Gastroesophageal sphincter (tissue), 4 donors: Measurements from ENCODE around the gene ABCC1. TPM values are rescaled to one million over a fixed set of nuclear protein-coding genes. Genes with fewer than 3 reads are reported as not detected.
A peak's percentile ranks its signal among the peaks of the same experiment; 100 is the strongest.

ENCODE experiments used
- ATAC-seq: fragments of 150-250 bp; one replicate; pipeline ENCODE4 v1.9.1; 2016; ENCODE audit warnings: mild to moderate bottlenecking, moderate library complexity
- H3K27ac ChIP-seq, 4 donors: fragments of 200-600 bp; sonication (generic) in 3 of 4; 1 replicate in 3 of 4; 2 replicates in 1 of 4; pipeline ENCODE4 v1.5.1; 2016 to 2019
- H3K27me3 ChIP-seq: fragments of 200-600 bp; sonication (generic); one replicate; pipeline ENCODE4 v1.5.1; 2019
- H3K36me3 ChIP-seq, 2 donors: fragments of 200-600 bp; sonication (generic); one replicate each; pipeline ENCODE4 v1.5.1; 2019; ENCODE audit warnings: control low read depth in 1 of 2
- H3K4me1 ChIP-seq, 3 donors: fragments of 200-600 bp; sonication (generic); 1 replicate in 2 of 3; 2 replicates in 1 of 3; pipeline ENCODE4 v1.5.1; 2016 to 2019; ENCODE audit warnings: control low read depth in 2 of 3
- H3K4me3 ChIP-seq, 2 donors: fragments of 200-600 bp; sonication (generic); one replicate each; pipeline ENCODE4 v1.5.1; 2019; ENCODE audit warnings: mild to moderate bottlenecking in 1 of 2, moderate library complexity in 1 of 2
- H3K9me3 ChIP-seq, 3 donors: fragments of 200-600 bp; sonication (generic); one replicate each; pipeline ENCODE4 v1.5.1; 2017 to 2019; ENCODE audit warnings: control low read depth in 2 of 3
- EP300 ChIP-seq: sonication (generic); formaldehyde crosslinking; IDR thresholded peaks from one replicate; pipeline ENCODE4 v1.6.1; 2017; ENCODE audit warnings: antibody characterized with exemption, mild to moderate bottlenecking
- POLR2A ChIP-seq, 2 donors: fragments of 450-650 bp; IDR thresholded peaks; one replicate each; pipeline ENCODE4 v1.6.1; 2017; ENCODE audit warnings: antibody characterized with exemption in 2 of 2, mild to moderate bottlenecking in 2 of 2, moderate library complexity in 1 of 2
- POLR2AphosphoS5 ChIP-seq: sonication (generic); formaldehyde crosslinking; IDR thresholded peaks from one replicate; pipeline ENCODE4 v1.6.1; 2017; ENCODE audit warnings: antibody characterized with exemption
- WGBS, 2 donors: methylation state at CpG; one replicate each; pipeline ENCODE4 v1.1.5; 2018; ENCODE audit warnings: low coverage in 1 of 2; 5-methylcytosine and 5-hydroxymethylcytosine counted together
- total RNA-seq, 4 donors: library from RNA; depleted of rRNA; stranded (reverse); fragments of >200 nt; gene quantifications; one replicate each; pipeline ENCODE4 v1.1.0, GENCODE V29; 2016
- TF ChIP-seq, protein P1 (sequence below), 4 experiments: fragments of 200-600 bp in 2 of 4; fragments of 450-650 bp in 2 of 4; sonication (generic) in 1 of 4; IDR thresholded peaks; one replicate each; pipeline ENCODE4 v1.5.1; 2017 to 2019; ENCODE audit warnings: antibody characterized with exemption in 4 of 4, mild to moderate bottlenecking in 2 of 4, moderate library complexity in 2 of 4

ABCC1 gene
- total RNA-seq, 4 donors from 2014 or later: 50.8 to 122 (median 63.1) TPM

DNA sequence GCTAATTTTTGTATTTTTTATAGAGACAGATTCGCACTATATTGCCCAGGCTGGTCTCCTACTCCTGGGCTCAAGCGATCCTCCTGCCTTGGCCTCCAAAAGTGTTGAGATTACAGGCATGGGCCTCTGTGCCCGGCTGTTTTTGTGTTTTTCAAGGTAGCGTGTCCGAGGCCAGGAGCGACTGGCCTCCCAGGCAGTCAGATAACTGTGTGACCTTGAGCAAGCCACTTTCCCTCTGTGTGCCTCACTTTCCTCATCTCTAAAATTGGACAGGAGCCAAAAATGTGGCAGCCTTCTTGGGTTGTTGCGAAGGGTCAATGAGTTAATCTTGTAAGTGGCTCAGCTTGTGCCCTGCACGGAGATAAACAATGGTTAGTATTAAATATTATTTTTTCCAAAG is 2.4 kb downstream of the ABCC1 start:
- WGBS, 2 donors: 68 to 93% methylated on average over 2 to 4 of the region's 8 CpGs
- no peaks in the 10 kb centered on the region for H3K27me3 ChIP-seq
- H3K4me1 ChIP-seq: peaks cover 0 to 77% (median 35%) of the 10 kb centered on the region in 3 donors
- ATAC-seq: no peak
- peak overlapping the region; percentile 74 to 96 for H3K4me3 ChIP-seq
- H3K9me3 ChIP-seq: no peaks in the 10 kb centered on the region
- TF ChIP-seq, protein P1, sequence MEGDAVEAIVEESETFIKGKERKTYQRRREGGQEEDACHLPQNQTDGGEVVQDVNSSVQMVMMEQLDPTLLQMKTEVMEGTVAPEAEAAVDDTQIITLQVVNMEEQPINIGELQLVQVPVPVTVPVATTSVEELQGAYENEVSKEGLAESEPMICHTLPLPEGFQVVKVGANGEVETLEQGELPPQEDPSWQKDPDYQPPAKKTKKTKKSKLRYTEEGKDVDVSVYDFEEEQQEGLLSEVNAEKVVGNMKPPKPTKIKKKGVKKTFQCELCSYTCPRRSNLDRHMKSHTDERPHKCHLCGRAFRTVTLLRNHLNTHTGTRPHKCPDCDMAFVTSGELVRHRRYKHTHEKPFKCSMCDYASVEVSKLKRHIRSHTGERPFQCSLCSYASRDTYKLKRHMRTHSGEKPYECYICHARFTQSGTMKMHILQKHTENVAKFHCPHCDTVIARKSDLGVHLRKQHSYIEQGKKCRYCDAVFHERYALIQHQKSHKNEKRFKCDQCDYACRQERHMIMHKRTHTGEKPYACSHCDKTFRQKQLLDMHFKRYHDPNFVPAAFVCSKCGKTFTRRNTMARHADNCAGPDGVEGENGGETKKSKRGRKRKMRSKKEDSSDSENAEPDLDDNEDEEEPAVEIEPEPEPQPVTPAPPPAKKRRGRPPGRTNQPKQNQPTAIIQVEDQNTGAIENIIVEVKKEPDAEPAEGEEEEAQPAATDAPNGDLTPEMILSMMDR (IDR thresholded peaks at IDR 0.05): no peak
- TF ChIP-seq POLR2AphosphoS5: peak; percentile 15
- no peak for TF ChIP-seq EP300
- TF ChIP-seq POLR2A (IDR thresholded peaks at IDR 0.05): no peak
- H3K36me3 ChIP-seq: no peaks in the 10 kb centered on the region
- H3K27ac ChIP-seq: peak overlapping the region; percentile 90 to 98 (median 93)

DNA sequence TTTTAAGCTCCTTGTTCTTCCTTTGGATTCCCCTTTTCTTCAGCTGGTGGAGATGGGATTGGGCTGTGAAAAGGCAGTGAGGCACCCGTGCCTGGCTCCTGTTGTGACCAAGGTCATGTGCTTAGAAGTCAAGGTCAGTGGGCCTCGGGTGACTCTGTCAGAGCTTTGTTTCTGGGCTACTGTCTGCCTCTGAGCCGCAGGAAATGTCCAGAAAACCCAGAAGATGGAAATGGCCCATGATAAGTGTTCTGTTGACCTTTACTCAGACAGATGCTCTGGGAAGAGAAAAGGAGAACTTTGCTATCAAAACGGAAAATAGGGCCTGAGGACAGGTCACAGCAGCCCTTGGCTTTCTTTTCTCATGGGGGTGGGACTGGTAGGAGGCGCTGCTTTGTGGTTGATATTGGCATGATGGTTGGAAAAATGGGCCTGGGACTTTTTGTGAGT is 2.9 kb downstream of the ABCC1 start:
- Histone ChIP-seq H3K27ac (peak overlapping the region; percentile 90 to 98 (median 93)), H3K4me1 (peaks cover 0 to 81% (median 35%) of the 10 kb centered on the region in 3 donors), H3K4me3 (peak overlapping the region; percentile 74 to 96), H3K36me3 (no peaks in the 10 kb centered on the region), H3K9me3 (no peaks in the 10 kb centered on the region), H3K27me3 (no peaks in the 10 kb centered on the region)
- no peak for ATAC-seq
- 10 to 26% methylated on average over 3 to 4 of the region's 5 CpGs for WGBS, 2 donors
- no peak for TF ChIP-seq EP300
- TF ChIP-seq, protein P1 (IDR thresholded peaks at IDR 0.05): no peak
- TF ChIP-seq POLR2A (IDR thresholded peaks at IDR 0.05): no peak
- no peak for TF ChIP-seq POLR2AphosphoS5

DNA sequence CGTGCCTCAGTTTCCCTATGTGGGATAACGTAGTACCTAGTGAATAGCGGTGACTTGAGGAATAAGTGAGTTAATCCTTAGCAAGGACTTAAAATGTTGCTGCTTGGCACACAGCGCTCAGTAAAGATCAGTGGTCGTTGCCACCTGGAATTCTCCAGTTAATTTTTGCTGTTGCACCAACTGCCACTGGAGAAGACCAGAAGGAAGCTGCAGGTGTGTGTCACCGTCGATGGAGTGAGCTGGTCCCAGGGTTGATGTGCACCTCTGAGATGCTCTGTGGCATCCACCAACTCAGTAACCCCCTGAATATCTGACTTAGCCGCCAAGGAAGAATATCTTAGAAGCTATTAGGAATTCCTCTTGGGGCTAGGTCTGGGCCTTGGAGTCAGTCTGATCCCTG is 4.1 kb downstream of the ABCC1 start:
- Histone ChIP-seq H3K27me3 (no peaks in the 10 kb centered on the region), H3K27ac (peak overlapping the region in 3 of 4 donors; percentile 58 to 98 (median 95))
- ATAC-seq: no peak

DNA sequence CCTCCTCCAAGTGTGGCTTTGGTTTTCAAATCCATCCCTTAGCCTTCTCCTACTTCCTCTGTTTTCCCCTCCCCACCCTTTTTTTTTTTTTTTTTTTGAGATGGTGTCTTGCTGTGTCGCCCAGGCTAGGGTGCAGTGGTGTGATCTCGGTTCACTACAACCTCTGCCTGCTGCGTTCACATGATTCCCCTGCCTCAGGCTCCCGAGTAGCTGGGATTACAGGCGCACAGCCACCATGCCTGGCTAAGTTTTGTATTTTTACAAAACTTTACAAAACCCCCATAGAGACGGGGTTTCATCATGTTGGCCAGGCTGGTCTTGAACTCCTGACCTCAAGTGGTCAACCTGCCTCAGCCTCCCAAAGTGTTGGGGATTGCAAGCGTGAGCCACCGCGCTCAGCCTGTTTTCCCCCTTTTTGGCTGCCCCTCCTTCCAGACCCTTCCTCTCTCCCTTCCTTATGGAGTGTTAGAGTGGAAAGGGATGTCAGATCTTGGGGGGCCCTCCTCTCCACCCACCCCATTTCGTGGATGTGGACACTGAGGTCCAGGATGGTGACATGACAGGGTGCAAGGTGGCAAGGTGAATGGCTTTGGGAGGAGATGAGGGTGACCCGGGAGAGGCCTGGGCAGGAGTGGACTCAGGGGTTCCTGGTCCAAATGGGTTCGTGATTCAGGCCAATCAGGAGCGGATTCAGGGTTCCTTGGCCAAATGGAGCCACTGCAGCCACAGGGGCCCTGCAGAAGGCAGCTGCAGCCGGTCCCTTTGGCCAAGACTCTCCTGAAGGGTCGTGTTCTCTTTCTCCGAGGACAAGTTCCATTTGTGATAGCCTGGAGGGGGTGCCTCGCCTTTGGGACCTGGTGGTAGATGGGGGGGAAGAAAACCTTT is 4.8 kb downstream of the ABCC1 start:
- Histone ChIP-seq H3K9me3 (no peaks in the 10 kb centered on the region), H3K27me3 (no peaks in the 10 kb centered on the region), H3K27ac (peak overlapping the region in 3 of 4 donors; percentile 58 to 98 (median 95)), H3K4me3 (no peak overlapping the region), H3K4me1 (peaks cover 0 to 91% (median 44%) of the 10 kb centered on the region in 3 donors), H3K36me3 (no peaks in the 10 kb centered on the region)
- ATAC-seq: no peak
- TF ChIP-seq, protein P1 (IDR thresholded peaks at IDR 0.05): no peak
- TF ChIP-seq POLR2AphosphoS5 (no peak), EP300 (no peak), POLR2A (IDR thresholded peaks at IDR 0.05) (no peak)
- WGBS, 2 donors: 75% methylated on average over 5 of the region's 17 CpGs; no CpG with 5 or more reads in 1 of the 2 donors

More for the DNA sequence above, 4.1 kb downstream of the ABCC1 start:
- WGBS, 2 donors: 76 to 87% methylated on average over 7 of the region's 8 CpGs
- no peaks in the 10 kb centered on the region for H3K9me3 ChIP-seq
- TF ChIP-seq EP300 (no peak), POLR2AphosphoS5 (no peak), POLR2A (IDR thresholded peaks at IDR 0.05) (no peak)
- TF ChIP-seq, protein P1 (IDR thresholded peaks at IDR 0.05): no peak
- peaks cover 0 to 91% (median 39%) of the 10 kb centered on the region in 3 donors for H3K4me1 ChIP-seq
- no peaks in the 10 kb centered on the region for H3K36me3 ChIP-seq
- no peak overlapping the region for H3K4me3 ChIP-seq

GRCh38 chr16:15954814-15955151 is 5.4 kb downstream of the ABCC1 start:
- TF ChIP-seq EP300 (no peak), POLR2A (IDR thresholded peaks at IDR 0.05) (no peak), POLR2AphosphoS5 (no peak)
- TF ChIP-seq, protein P1 (IDR thresholded peaks at IDR 0.05): no peak
- Histone ChIP-seq H3K4me1 (peaks cover 0 to 96% (median 44%) of the 10 kb centered on the region in 3 donors), H3K9me3 (no peaks in the 10 kb centered on the region), H3K27ac (peak overlapping the region in 3 of 4 donors; percentile 53 to 98 (median 58)), H3K27me3 (no peaks in the 10 kb centered on the region), H3K36me3 (no peaks in the 10 kb centered on the region), H3K4me3 (no peak overlapping the region)
- WGBS, 2 donors: 56% methylated on average over 7 of the region's 11 CpGs; no CpG with 5 or more reads in 1 of the 2 donors
- ATAC-seq: peak; percentile 32
